Type B pancreatic cell (in vitro differentiated cells): Measurements from ENCODE around the gene PODXL2. TPM values are rescaled to one million over a fixed set of nuclear protein-coding genes. Genes with fewer than 3 reads are reported as not detected.
"Not testable (repeated sequence)": the region's sequence is repeated elsewhere in the genome, so short reads cannot be mapped to it uniquely, and the experiment has no call there.

Source experiments
- DNase-seq: peaks from one replicate; pipeline ENCODE4 v3.0.0; 2021; ENCODE audit warnings: mixed read lengths; ENCODE audit not compliant: unreplicated experiment; ENCODE audit errors: extremely low spot score
- H3K27ac Mint-ChIP-seq: 2 replicates; pipeline ENCODE4 v1.8.0; 2021; ENCODE audit warnings: mild to moderate bottlenecking, mixed read lengths
- H3K27me3 Mint-ChIP-seq: 2 replicates; pipeline ENCODE4 v1.8.0; 2021; ENCODE audit warnings: mixed read lengths
- H3K36me3 Mint-ChIP-seq: 2 replicates; pipeline ENCODE4 v1.8.0; 2021; ENCODE audit warnings: mixed read lengths
- H3K4me1 Mint-ChIP-seq: one replicate; pipeline ENCODE4 v1.8.0; 2021; ENCODE audit warnings: mixed read lengths; ENCODE audit not compliant: unreplicated experiment
- H3K4me3 Mint-ChIP-seq: 2 replicates; pipeline ENCODE4 v1.8.0; 2021; ENCODE audit warnings: mild to moderate bottlenecking, mixed read lengths
- H3K9me3 Mint-ChIP-seq: 2 replicates; pipeline ENCODE4 v1.8.0; 2021; ENCODE audit warnings: mixed read lengths
- CTCF ChIP-seq: fragments of 200-600 bp; sonication (generic); conservative IDR thresholded peaks from 2 replicates; pipeline ENCODE4 v1.5.0; 2021; ENCODE audit warnings: antibody characterized with exemption, mild to moderate bottlenecking
- total RNA-seq: library from RNA; stranded (reverse); gene quantifications from 2 replicates; pipeline ENCODE4 v1.2.1, GENCODE V29; 2021; ENCODE audit warnings: low replicate concordance

The PODXL2 gene
- total RNA-seq, 1 donor from 2014 or later = 48.9 TPM

- peaks cover 4% of the 10 kb centered on the region for H3K4me1 Mint-ChIP-seq
- no peaks in the 10 kb centered on the region for H3K9me3 Mint-ChIP-seq
- H3K36me3 Mint-ChIP-seq = no peaks in the 10 kb centered on the region
- H3K4me3 Mint-ChIP-seq = no peak overlapping the region
- no peak for TF ChIP-seq CTCF
- H3K27me3 Mint-ChIP-seq = no peaks in the 10 kb centered on the region
- no peak for DNase-seq
- H3K27ac Mint-ChIP-seq = no peak overlapping the region
Observed at GRCh38 chr3:127701280-127701911, 72.4 kb downstream of the PODXL2 start.

DNA sequence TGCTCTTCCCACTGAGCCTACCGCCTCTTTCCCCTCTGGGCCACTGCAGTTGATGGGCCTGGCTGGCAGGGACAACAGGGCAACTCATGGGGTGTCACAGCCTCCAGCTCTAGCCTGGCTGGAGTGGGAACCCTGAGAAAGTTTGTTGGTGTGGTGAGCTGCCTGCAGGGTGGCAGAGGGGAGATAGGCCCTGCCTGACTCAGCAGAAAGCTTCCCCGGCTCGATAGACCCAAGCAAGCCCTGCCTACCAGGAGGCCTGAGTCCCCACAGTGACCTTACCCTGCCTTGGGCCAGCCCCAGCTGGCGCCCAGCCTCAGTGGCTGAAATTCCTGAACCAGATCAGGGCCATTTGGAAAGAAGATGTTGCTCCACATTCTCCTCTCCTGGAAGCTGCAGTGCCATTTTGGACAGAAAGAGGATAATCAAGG lies 73.2 kb downstream of the PODXL2 start:
- peaks cover 4% of the 10 kb centered on the region for H3K4me1 Mint-ChIP-seq
- no peaks in the 10 kb centered on the region for H3K27me3 Mint-ChIP-seq
- no peaks in the 10 kb centered on the region for H3K9me3 Mint-ChIP-seq
- DNase-seq = no peak
- no peak overlapping the region for H3K27ac Mint-ChIP-seq
- no peaks in the 10 kb centered on the region for H3K36me3 Mint-ChIP-seq
- H3K4me3 Mint-ChIP-seq = no peak overlapping the region
- no peak for TF ChIP-seq CTCF

DNA sequence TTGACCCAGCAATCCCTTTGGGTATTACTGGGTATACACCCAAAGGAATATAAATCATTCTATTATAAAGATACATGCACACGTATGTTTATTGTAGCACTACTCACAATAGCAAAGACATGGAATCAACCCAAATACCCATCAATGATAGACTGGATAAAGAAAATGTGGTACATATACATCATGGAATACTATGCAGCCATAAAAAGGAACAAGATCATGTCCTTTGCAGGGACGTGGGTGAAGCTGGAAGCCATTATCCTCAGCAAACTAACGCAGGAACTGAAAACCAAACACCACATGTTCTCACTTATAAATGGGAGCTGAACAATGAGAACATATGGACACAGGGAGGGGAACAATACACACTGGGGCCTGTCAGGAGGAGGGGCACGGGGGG lies 75.9 kb downstream of the PODXL2 start:
- H3K36me3 Mint-ChIP-seq, H3K9me3 Mint-ChIP-seq, H3K27ac Mint-ChIP-seq, DNase-seq, H3K4me3 Mint-ChIP-seq, H3K27me3 Mint-ChIP-seq: not testable (repeated sequence)
- peaks cover 16% of the 10 kb centered on the region for H3K4me1 Mint-ChIP-seq

- Mint-ChIP-seq H3K36me3 (no peaks in the 10 kb centered on the region), H3K27ac (no peak overlapping the region), H3K9me3 (no peaks in the 10 kb centered on the region), H3K4me3 (no peak overlapping the region), H3K4me1 (peaks cover 16% of the 10 kb centered on the region), H3K27me3 (no peaks in the 10 kb centered on the region)
- TF ChIP-seq CTCF = no peak
- DNase-seq = no peak
Observed at GRCh38 chr3:127706312-127706711, 77.3 kb downstream of the PODXL2 start.

DNA sequence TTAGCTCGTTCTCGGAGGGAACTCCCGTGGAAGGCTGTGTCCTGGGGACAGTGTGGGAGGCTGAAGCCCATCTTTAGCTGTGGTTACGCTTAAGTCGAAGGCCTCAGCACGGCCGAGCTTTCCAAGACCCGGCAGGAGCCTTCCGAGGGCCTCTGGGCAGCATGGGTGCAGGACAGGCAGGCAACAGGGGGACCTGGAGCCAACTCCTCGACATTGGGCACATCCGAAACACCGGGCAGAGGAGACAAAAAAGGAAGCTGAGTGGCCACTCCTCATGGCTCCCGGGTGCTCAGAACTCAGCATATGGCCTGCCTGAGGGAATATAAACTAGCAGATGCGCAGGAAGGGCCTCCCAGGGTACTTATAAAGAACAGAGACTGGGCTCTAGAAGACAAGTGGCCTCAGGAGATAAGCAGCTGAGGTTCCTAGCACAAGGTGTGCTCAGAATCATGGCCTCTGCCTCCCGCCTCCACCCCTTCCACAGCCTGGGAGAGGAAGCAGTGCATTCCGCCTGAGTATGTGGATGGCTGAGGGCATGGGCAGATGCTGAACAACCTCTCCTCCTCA lies 77.9 kb downstream of the PODXL2 start:
- no peak overlapping the region for H3K27ac Mint-ChIP-seq

More for the DNA sequence above, 77.9 kb downstream of the PODXL2 start:
- no peak for TF ChIP-seq CTCF
- no peaks in the 10 kb centered on the region for H3K36me3 Mint-ChIP-seq
- H3K27me3 Mint-ChIP-seq = no peaks in the 10 kb centered on the region
- no peak overlapping the region for H3K4me3 Mint-ChIP-seq
- no peak for DNase-seq
- peaks cover 16% of the 10 kb centered on the region for H3K4me1 Mint-ChIP-seq
- H3K9me3 Mint-ChIP-seq = no peaks in the 10 kb centered on the region
